ENCODE measurements around the gene PLK1. TPM values are rescaled to one million over a fixed set of nuclear protein-coding genes. Genes with fewer than 3 reads are reported as not detected.
"Not testable (repeated sequence)": the region's sequence is repeated elsewhere in the genome, so short reads cannot be mapped to it uniquely, and the experiment has no call there.

Gene PLK1
- total RNA-seq, 2 experiments from 2014 or later = 81.2 to 81.6 TPM

DNA sequence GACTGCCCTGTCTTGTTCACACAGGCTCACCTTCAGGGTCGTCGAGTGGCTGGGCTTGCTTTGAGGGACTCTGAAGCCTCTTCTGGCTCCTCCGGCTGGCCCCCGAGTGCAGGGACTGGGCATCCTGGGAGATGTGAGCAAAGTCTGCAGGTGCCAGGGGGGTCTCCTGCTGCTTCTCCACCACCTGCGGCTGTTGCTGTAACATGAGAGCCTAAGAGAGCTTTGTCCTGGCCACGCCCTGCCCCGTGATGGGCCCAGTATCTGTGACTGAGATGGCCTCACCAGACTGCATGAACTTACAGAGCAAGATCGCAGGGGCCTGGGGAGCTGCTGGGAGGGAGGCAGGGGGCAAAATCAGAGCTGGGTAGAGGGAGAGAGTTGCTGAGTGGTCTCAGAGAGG is 21.8 kb downstream of the PLK1 start:
- peaks cover 4% of the 10 kb centered on the region for H3K27me3 Mint-ChIP-seq
- no peak overlapping the region for H3K4me3 Mint-ChIP-seq
- intact Hi-C loops (cut with micrococcal nuclease) = no loop called here
- CTCF ChIA-PET = no interaction called here
- peaks cover 5% of the 10 kb centered on the region for H3K36me3 Mint-ChIP-seq
- POLR2A ChIA-PET = no interaction called here
- peaks cover 2% of the 10 kb centered on the region for H3K4me1 Mint-ChIP-seq (ENCODE audit: low read depth)
- no peak overlapping the region for H3K27ac Mint-ChIP-seq
- no peak for DNase-seq
- H3K9me3 Mint-ChIP-seq = peaks cover 10% of the 10 kb centered on the region

DNA sequence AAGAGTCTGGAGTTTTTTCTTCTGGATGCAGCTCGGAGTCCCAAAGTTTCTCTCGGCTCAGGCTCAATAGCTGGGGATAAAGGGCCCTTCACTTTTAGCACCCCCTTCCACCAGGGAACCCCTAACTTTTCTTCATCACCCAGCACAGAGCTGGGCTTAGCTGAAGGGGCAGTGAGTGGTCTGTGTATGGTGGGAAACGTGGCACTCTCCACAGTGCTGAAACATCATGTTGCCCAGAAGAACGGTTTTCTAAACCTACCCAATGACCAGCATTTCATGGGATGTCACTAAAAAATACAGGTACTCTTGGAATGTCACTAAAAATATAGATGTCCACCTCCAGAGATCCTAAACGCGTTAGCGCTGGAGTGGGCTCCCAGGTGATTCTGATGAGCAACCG is 22.4 kb downstream of the PLK1 start:
- CTCF ChIA-PET = interaction anchor here (0.7 kb wide), 1 partner anchor 872 kb away, joined by 4 read pairs; no protein-coding TSS in a partner anchor
- Mint-ChIP-seq H3K27ac (no peak overlapping the region), H3K36me3 (peaks cover 5% of the 10 kb centered on the region), H3K4me1 (ENCODE audit: low read depth) (peaks cover 2% of the 10 kb centered on the region), H3K27me3 (peaks cover 4% of the 10 kb centered on the region), H3K9me3 (peaks cover 10% of the 10 kb centered on the region), H3K4me3 (no peak overlapping the region)
- DNase-seq = no peak
- POLR2A ChIA-PET = no interaction called here
- intact Hi-C loops (cut with micrococcal nuclease) = no loop called here

DNA sequence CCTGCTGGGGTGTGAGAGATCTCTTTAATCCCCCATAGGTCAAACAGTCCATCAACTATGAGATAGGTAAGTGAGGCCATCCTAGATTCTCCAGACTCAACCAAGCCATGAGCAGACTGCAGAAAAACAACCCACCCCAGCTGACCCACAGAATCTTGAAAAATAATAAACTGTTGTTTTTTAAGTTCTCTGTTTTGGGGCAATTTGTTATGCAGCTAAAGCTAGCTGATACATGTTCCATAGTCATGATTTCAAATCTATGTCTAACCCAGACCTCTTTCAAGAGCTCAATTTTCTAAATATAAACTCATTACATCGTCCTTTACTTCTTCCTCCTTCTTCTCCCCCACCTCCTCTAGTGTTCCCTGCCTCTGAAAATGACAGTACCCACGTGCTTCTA is 24.3 kb downstream of the PLK1 start:
- Mint-ChIP-seq H3K4me3 (no peak overlapping the region), H3K27ac (no peak overlapping the region), H3K4me1 (ENCODE audit: low read depth) (peaks cover 2% of the 10 kb centered on the region), H3K36me3 (peaks cover 5% of the 10 kb centered on the region), H3K9me3 (peaks cover 10% of the 10 kb centered on the region), H3K27me3 (peaks cover 4% of the 10 kb centered on the region)
- POLR2A ChIA-PET = no interaction called here
- CTCF ChIA-PET = interaction anchor here (1.1 kb wide), 1 partner anchor 9 kb away, joined by 3 read pairs; no protein-coding TSS in a partner anchor
- DNase-seq = no peak
- intact Hi-C loops (cut with micrococcal nuclease) = no loop called here

DNA sequence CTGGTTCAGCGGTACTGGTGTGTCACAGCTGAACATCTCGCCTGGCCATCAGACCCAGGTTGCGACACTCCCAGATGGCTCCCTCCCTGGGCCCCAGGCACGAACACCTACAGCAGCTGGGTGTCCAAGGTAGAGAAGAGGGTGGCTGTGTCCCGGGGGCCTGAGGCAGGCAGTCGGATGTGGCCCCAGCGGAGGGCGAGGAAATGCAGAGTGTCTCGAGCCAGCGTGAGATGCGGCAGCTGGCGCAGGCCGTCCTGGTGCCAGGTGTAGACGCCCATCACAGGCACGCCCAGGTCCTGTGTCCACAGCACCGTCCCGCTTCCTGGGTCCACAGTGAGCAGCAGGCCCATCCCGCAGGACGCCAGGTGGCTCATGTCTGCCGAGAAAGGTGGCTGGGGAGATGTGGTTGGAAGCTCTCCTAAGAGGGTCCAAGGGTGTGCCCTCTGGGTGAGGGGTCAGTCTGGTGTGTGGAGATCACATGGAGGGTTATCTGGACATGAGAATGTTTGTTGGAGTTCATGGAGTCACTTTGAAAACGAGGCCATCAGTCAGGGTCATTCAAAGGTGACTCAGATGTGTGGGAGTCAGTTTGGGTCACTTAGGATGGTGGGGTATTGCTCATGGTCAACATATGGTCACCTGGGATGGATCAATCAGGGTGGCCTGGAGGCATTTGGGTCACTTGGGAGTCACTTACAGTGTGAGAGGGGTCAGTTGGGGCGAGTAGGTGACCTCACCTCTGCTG is 26.3 kb downstream of the PLK1 start:
- Mint-ChIP-seq H3K27me3 (peaks cover 5% of the 10 kb centered on the region), H3K27ac (no peak overlapping the region), H3K4me1 (ENCODE audit: low read depth) (no peaks in the 10 kb centered on the region), H3K36me3 (peaks cover 5% of the 10 kb centered on the region), H3K9me3 (peaks cover 17% of the 10 kb centered on the region), H3K4me3 (no peak overlapping the region)
- no peak for DNase-seq
- intact Hi-C loops (cut with micrococcal nuclease) = no loop called here
- ChIA-PET CTCF (no interaction called here), POLR2A (no interaction called here)

DNA sequence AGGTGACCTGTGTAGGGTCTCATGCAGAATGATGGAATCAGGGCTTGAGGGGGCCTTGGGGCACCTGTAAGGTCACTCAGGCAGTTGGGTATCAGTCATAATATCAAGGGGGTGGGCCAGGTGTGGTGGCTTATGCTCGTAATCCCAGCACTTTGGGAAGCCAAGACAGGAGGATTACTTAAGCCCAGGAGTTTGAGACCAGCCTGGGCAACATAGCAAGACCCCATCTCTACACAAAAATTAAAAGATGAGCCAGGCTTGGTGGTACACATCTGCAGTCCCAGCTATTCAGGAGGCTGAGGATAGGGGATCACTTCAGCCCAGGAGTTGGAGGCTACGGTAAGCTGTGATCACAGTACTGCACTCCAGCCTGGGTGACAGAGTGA is 26.8 kb downstream of the PLK1 start:
- H3K9me3 Mint-ChIP-seq = peaks cover 23% of the 10 kb centered on the region
- no peak for DNase-seq
- intact Hi-C loops (cut with micrococcal nuclease) = no loop called here
- H3K4me3 Mint-ChIP-seq = no peak overlapping the region
- H3K36me3 Mint-ChIP-seq = peaks cover 5% of the 10 kb centered on the region
- ChIA-PET CTCF (no interaction called here), POLR2A (no interaction called here)
- no peak overlapping the region for H3K27ac Mint-ChIP-seq
- peaks cover 9% of the 10 kb centered on the region for H3K27me3 Mint-ChIP-seq
- H3K4me1 Mint-ChIP-seq (ENCODE audit: low read depth) = no peaks in the 10 kb centered on the region

DNA sequence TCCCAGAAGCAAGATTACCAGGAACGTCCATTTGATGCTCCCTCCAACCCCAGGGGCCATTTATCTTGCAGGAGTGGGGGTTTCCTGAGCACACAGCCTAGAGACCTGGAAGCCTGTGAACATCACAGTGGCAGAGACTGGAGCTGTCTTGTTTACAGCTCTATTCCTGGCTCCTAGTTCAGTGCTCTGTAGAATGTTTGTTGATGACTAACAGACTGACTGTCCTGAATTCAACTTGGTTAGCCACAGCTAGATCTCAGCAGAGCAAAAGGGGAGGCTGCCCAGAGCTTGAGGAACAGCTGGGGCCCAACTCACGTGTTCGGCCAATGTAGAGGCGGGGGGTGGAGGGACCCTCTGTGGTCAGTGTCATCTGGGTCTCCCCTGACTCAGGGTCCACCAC is 27.8 kb downstream of the PLK1 start:
- intact Hi-C loops (cut with micrococcal nuclease) = no loop called here
- no peak for DNase-seq
- Mint-ChIP-seq H3K9me3 (peaks cover 24% of the 10 kb centered on the region), H3K4me1 (ENCODE audit: low read depth) (no peaks in the 10 kb centered on the region), H3K4me3 (no peak overlapping the region), H3K27me3 (peaks cover 17% of the 10 kb centered on the region), H3K36me3 (peaks cover 5% of the 10 kb centered on the region), H3K27ac (no peak overlapping the region)
- ChIA-PET POLR2A (no interaction called here), CTCF (no interaction called here)

DNA sequence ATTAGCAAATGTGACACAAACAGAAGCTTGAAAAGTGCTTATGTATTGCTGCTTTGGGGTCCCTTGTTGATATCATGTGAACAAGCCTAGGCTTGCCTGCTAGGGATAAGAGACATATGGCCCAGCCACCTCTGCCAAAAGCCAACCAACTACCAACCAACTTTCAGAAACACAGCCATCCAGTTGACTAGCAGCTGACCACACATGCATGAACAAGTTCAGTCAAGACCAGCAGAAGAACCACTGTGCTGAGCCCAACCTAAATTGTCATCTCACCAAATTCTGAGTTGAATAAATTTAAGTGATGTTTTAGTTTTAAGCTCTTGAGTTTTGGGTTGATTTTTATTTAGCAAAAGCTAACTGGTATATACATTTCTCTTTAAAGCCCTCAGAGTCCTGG is 30.8 kb downstream of the PLK1 start:
- Mint-ChIP-seq H3K9me3 (peaks cover 14% of the 10 kb centered on the region), H3K4me1 (ENCODE audit: low read depth) (no peaks in the 10 kb centered on the region), H3K27ac (no peak overlapping the region), H3K36me3 (no peaks in the 10 kb centered on the region), H3K27me3 (peaks cover 32% of the 10 kb centered on the region), H3K4me3 (no peak overlapping the region)
- DNase-seq = no peak
- POLR2A ChIA-PET = no interaction called here
- CTCF ChIA-PET = interaction anchor here (0.8 kb wide), 1 partner anchor 18 kb away, joined by 3 read pairs; no protein-coding TSS in a partner anchor
- intact Hi-C loops (cut with micrococcal nuclease) = no loop called here

DNA sequence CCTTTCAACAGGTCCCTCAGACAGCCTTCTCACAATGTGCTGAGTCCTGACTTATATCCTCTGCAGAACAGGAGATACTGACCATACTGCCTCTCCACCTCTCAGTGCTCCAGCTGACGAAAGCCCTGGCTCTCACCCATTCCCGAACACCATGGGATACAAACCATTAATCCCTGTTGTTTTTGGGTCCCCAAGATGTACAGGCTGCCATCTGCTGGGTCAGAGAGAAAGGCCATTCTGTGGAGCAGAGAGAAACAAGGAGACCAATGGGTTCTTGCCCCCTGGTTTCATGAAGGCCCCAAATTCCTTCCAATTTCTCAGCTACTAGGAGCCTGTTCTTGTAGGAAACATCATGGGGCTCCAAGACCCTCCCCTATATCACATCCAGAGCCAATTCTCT is 31.3 kb downstream of the PLK1 start:
- CTCF ChIA-PET = interaction anchor here (0.8 kb wide), 1 partner anchor 18 kb away, joined by 3 read pairs; no protein-coding TSS in a partner anchor
- H3K4me3 Mint-ChIP-seq = no peak overlapping the region
- peaks cover 34% of the 10 kb centered on the region for H3K27me3 Mint-ChIP-seq
- no peaks in the 10 kb centered on the region for H3K4me1 Mint-ChIP-seq (ENCODE audit: low read depth)
- peaks cover 14% of the 10 kb centered on the region for H3K9me3 Mint-ChIP-seq
- POLR2A ChIA-PET = no interaction called here
- no peak for DNase-seq
- no peak overlapping the region for H3K27ac Mint-ChIP-seq
- H3K36me3 Mint-ChIP-seq = no peaks in the 10 kb centered on the region
- intact Hi-C loops (cut with micrococcal nuclease) = no loop called here

DNA sequence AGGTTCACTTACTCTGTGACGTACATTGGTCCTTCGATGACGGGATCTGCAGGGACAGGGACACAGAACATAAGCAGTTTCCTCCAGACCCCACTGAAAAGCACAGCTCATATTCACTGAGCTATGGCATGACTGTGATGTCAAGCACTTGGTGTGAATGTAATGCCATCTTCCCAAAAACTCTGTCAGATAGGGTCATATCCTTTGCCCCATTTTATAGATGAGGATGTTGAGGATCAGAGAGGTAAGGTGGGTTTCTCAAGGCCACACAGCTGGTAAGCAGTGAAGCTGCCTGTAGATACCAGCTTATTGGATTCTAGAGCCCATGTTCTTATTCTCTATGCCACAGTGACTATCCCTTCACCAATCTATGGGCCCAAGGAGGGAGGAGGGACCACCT is 31.8 kb downstream of the PLK1 start:
- DNase-seq = no peak

DNA sequence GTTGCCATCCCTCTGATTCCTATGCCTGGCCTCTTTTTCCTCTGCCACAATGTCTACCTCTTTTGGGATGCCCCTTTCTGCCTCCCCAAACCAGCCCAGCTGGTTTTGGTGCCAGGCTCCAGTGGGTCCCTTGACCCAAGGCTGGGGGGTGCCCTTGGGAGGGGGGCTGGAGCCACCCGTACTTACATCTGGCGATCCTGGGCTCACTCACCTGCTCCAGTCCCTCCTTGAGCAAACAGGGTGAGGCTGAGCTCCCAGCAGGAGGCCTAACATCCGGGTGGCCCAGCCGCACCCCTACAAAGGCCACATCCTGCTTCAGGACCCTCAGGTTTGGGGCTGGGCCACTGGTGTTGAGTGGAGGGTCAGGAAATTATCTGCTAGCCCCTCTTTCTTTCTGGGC is 33.1 kb downstream of the PLK1 start:
- H3K27ac Mint-ChIP-seq = no peak overlapping the region
- no peak for DNase-seq
- no peaks in the 10 kb centered on the region for H3K4me1 Mint-ChIP-seq (ENCODE audit: low read depth)
- intact Hi-C loops (cut with micrococcal nuclease) = no loop called here
- POLR2A ChIA-PET = no interaction called here
- CTCF ChIA-PET = no interaction called here
- peaks cover 14% of the 10 kb centered on the region for H3K9me3 Mint-ChIP-seq
- peaks cover 36% of the 10 kb centered on the region for H3K27me3 Mint-ChIP-seq
- H3K36me3 Mint-ChIP-seq = no peaks in the 10 kb centered on the region
- H3K4me3 Mint-ChIP-seq = no peak overlapping the region

More for the DNA sequence above, 31.8 kb downstream of the PLK1 start:
- Mint-ChIP-seq H3K27me3 (peaks cover 34% of the 10 kb centered on the region), H3K9me3 (peaks cover 14% of the 10 kb centered on the region), H3K36me3 (no peaks in the 10 kb centered on the region), H3K4me1 (ENCODE audit: low read depth) (no peaks in the 10 kb centered on the region), H3K4me3 (no peak overlapping the region), H3K27ac (no peak overlapping the region)
- ChIA-PET POLR2A (no interaction called here), CTCF (no interaction called here)
- intact Hi-C loops (cut with micrococcal nuclease) = no loop called here

DNA sequence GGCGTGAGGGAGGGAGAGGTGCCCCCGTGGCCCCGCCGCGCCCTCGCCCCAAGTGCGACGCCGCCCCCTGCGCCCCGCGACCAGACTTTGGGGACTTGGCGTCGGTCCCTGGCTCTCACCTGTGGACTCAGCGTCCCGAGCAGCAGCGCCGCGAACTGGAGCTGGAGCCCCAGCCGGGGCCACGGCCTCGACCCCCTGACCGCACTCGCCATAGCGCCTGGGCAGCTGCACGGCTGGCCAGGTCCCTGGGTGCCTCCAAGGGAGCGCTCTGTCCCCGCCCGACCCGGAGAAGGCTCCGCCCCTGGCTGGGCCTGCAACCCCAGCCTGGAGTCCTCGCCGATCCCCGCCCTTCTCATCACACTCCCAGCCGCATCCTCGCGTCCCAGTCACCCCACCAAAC is 34.3 kb downstream of the PLK1 start, which contains the start of gene ERN2:
ERN2 (minus strand) TSS at position 247 of the 400 bp plus-strand sequence; CDS start at position 212, 35 bp downstream.
- Mint-ChIP-seq H3K36me3 (no peaks in the 10 kb centered on the region), H3K4me1 (ENCODE audit: low read depth) (no peaks in the 10 kb centered on the region), H3K27ac (no peak within 1 kb of the TSS), H3K4me3 (no peak within 1 kb of the TSS), H3K27me3 (peaks cover 39% of the 10 kb centered on the region), H3K9me3 (peaks cover 14% of the 10 kb centered on the region)
- POLR2A ChIA-PET = no interaction called here
- CTCF ChIA-PET = interaction anchor here (1.7 kb wide), 1 partner anchor 13 kb away, joined by 3 read pairs; no protein-coding TSS in a partner anchor
- DNase-seq = no peak
- intact Hi-C loops (cut with micrococcal nuclease) = no loop called here

DNA sequence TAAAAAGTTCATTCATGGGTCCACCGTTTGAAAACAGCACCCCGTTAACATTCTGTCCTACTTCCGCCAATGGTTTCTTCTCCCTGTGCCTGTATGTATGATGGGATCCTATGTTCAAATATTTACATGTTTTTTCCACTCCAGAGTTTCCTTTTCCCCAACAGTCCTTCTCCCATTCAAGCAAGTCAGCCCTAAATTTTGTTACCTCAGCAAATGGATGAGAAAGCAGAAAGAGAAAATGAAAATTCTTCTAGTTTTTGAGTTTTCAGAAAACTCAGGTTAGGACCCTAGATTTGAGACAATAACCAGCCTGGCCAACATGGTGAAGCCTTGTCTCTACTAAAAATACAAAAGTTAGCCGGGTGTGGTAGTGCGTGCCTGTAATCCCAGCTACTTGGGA is 37.8 kb downstream of the PLK1 start:
- Mint-ChIP-seq H3K27me3 (peaks cover 28% of the 10 kb centered on the region), H3K9me3 (no peaks in the 10 kb centered on the region), H3K4me3 (no peak overlapping the region), H3K36me3 (no peaks in the 10 kb centered on the region), H3K27ac (no peak overlapping the region), H3K4me1 (ENCODE audit: low read depth) (no peaks in the 10 kb centered on the region)
- intact Hi-C loops (cut with micrococcal nuclease) = no loop called here
- DNase-seq = no peak
- ChIA-PET CTCF (no interaction called here), POLR2A (no interaction called here)

DNA sequence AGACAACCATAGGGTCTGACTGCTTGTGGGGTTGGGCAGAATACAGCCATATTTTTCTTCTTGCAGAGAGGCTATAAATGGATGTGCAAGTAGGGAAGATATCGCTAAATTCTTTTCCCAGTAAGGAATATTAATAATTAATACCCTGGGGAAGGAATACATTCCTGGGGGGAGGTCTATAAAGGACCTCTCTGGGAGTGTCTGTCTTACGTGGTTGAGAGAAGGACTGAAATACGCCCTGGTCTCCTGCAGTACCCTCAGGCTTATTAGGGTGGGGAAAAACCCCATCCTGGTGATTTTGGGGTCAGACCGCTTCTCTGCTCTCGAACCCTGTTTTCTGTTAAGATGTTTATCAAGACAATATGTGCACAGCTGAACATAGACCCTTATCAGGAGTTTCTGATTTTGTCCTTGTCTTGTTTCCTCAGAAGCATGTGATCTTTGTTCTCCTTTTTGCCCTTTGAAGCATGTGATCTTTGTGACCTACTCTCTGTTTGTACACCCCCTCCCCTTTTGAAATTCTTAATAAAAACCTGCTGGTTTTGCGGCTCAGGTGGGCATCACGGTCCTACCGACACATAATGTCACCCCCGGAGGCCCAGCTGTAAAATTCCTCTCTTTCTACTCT is 44.0 kb downstream of the PLK1 start:
- DNase-seq; H3K4me3 Mint-ChIP-seq; CTCF ChIA-PET; intact Hi-C loops (cut with micrococcal nuclease); H3K36me3 Mint-ChIP-seq; H3K27ac Mint-ChIP-seq; H3K9me3 Mint-ChIP-seq; H3K4me1 Mint-ChIP-seq (ENCODE audit: low read depth): not testable (repeated sequence)
- POLR2A ChIA-PET = interaction anchor here (0.6 kb wide), 1 partner anchor 154 kb away, joined by 3 read pairs; no protein-coding TSS in a partner anchor
- peaks cover 14% of the 10 kb centered on the region for H3K27me3 Mint-ChIP-seq
